ENCODE data around the gene CIPC.

DNA sequence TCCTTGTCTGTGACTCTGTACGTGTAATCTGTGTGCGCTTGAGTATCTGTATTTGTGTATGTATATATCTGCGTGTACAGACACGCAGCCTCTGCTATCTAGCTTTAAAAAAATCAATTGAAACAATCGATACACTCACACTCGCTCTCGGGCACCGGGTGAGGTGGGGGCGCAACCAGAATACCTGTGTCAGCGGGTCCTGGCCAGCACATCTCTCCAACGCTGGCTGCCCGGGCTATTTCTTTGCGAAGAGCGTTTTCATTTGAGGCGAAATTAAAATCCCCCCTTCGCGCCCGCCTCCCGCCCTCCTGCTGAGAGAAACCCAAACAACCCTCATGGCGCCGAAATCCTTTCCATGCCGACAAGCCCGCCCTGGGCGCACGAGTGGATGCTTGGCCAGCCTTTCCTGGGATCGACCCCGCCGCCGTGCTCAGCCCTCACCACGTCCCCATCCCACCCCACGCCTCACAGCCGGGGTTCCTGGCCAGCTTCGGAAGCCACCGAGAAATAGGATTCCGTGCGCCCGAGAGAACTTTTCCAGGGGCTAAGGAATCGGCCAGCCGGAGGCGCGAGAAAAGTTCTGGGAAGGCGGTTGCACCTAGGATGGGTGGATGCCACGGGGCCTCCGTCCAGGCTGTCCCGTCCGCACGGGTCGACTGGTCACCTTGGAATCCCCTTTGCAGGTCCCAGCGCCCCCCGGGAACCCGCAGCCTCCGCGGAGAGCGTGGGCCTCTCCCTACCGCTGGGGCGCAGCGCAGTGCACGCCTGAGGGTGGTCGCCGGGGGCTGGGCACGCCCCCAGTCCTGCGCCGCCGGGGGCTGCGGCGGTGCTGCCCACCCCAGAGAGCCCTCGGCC is 42.5 kb downstream of the CIPC start:
- TF ChIP-seq CTCF (conservative IDR thresholded peaks at IDR 0.05) = no peak
- TF ChIP-seq ZFX (IDR thresholded peaks at IDR 0.05) = no peak

Measured in C4-2B (cell line).